ENCODE data around the gene ARID5B. TPM values are rescaled to one million over a fixed set of nuclear protein-coding genes. Genes with fewer than 3 reads are reported as not detected.

ARID5B gene
- total RNA-seq, 1 donor from 2014 or later: 12.9 TPM

GRCh38 chr10:61902445-61903220 is 1.1 kb downstream of the ARID5B start:
- intact Hi-C loops (cut with micrococcal nuclease): loop anchor here (5.0 kb wide), 1 partner anchor 135 kb away; no protein-coding TSS in a partner anchor
- no peak for DNase-seq
- ATAC-seq: peak; percentile 52

GRCh38 chr10:61903221-61903927 is 1.9 kb downstream of the ARID5B start:
- intact Hi-C loops (cut with micrococcal nuclease): loop anchor here (5.0 kb wide), 1 partner anchor 134 kb away; no protein-coding TSS in a partner anchor
- DNase-seq (peak; percentile 74), ATAC-seq (peak; percentile 82)

- no peak for ATAC-seq
- intact Hi-C loops (cut with micrococcal nuclease): loop anchor here (5.0 kb wide), 1 partner anchor 133 kb away; no protein-coding TSS in a partner anchor
Observed at GRCh38 chr10:61903928-61904344, 2.4 kb downstream of the ARID5B start.

GRCh38 chr10:61904733-61905725 is 3.5 kb downstream of the ARID5B start:
- ATAC-seq (no peak), DNase-seq (no peak)
- intact Hi-C loops (cut with micrococcal nuclease): loop anchor here (5.0 kb wide), 1 partner anchor 132 kb away; no protein-coding TSS in a partner anchor

More at GRCh38 chr10:61903928-61904344, 2.4 kb downstream of the ARID5B start:
- DNase-seq: no peak

- intact Hi-C loops (cut with micrococcal nuclease): no loop called here
- DNase-seq: no peak
- no peak for ATAC-seq
Observed at GRCh38 chr10:61905837-61906561, 4.5 kb downstream of the ARID5B start.

- ATAC-seq (no peak), DNase-seq (no peak)
- intact Hi-C loops (cut with micrococcal nuclease): no loop called here
Observed at GRCh38 chr10:61906562-61906901, 5.0 kb downstream of the ARID5B start.

GRCh38 chr10:61907011-61907410 is 5.5 kb downstream of the ARID5B start:
- intact Hi-C loops (cut with micrococcal nuclease): no loop called here
- ATAC-seq (no peak), DNase-seq (no peak)

GRCh38 chr10:61907587-61907986 is 6.1 kb downstream of the ARID5B start:
- ATAC-seq (no peak), DNase-seq (no peak)
- intact Hi-C loops (cut with micrococcal nuclease): no loop called here

GRCh38 chr10:61910226-61910805 is 8.8 kb downstream of the ARID5B start:
- DNase-seq: no peak
- intact Hi-C loops (cut with micrococcal nuclease): no loop called here
- no peak for ATAC-seq

GRCh38 chr10:61910894-61911293 is 9.4 kb downstream of the ARID5B start:
- ATAC-seq (no peak), DNase-seq (no peak)
- intact Hi-C loops (cut with micrococcal nuclease): no loop called here

GRCh38 chr10:61911425-61911824 is 9.9 kb downstream of the ARID5B start:
- intact Hi-C loops (cut with micrococcal nuclease): no loop called here
- DNase-seq (no peak), ATAC-seq (no peak)

GRCh38 chr10:61912981-61913380 is 11.5 kb downstream of the ARID5B start:
- no peak for ATAC-seq
- DNase-seq: no peak
- intact Hi-C loops (cut with micrococcal nuclease): no loop called here

GRCh38 chr10:61918140-61918539 is 16.6 kb downstream of the ARID5B start:
- no peak for DNase-seq
- intact Hi-C loops (cut with micrococcal nuclease): no loop called here
- no peak for ATAC-seq

GRCh38 chr10:61918989-61919388 is 17.5 kb downstream of the ARID5B start:
- DNase-seq (no peak), ATAC-seq (no peak)
- intact Hi-C loops (cut with micrococcal nuclease): no loop called here

GRCh38 chr10:61919646-61920215 is 18.2 kb downstream of the ARID5B start:
- no peak for ATAC-seq
- DNase-seq: no peak
- intact Hi-C loops (cut with micrococcal nuclease): no loop called here

- DNase-seq (no peak), ATAC-seq (peak; percentile 66)
- intact Hi-C loops (cut with micrococcal nuclease): no loop called here
Observed at GRCh38 chr10:61921143-61921542, 19.6 kb downstream of the ARID5B start.

GRCh38 chr10:61923210-61923949 is 21.9 kb downstream of the ARID5B start:
- DNase-seq (no peak), ATAC-seq (no peak)
- intact Hi-C loops (cut with micrococcal nuclease): no loop called here

All from left ventricle myocardium superior (tissue), 1 donor.